ENCODE measurements around the gene CLNK.

Gene CLNK

DNA sequence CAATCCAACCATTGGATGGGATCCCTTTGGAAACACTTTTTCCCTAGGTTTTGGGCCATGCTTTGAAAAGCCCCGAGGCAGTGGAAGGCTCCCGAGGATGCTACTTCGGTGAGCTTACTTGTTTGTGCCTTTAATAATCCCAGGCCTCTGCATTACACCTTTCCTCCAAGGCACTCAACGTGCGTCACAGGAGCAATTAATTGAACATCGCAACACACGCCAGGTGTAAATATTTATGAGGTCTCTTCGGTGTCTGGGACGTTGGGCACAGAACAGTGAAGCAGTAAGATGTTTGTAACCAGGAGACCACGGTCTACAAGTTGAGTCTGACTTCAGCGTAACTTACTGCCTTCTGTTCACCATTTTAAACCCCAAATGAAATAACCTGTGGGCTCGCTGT is 97.3 kb downstream of the CLNK start:
- TF ChIP-seq CTCF (IDR thresholded peaks at IDR 0.05; ENCODE audit: insufficient read depth, missing control alignments): no peak
- FAIRE-seq: no peak
- DNase-seq (ENCODE audit: insufficient read length, low spot score): no peak

GRCh38 chr4:10584042-10584441 is 100.5 kb downstream of the CLNK start:
- TF ChIP-seq CTCF (IDR thresholded peaks at IDR 0.05; ENCODE audit: insufficient read depth, missing control alignments): no peak
- no peak for FAIRE-seq
- DNase-seq (ENCODE audit: insufficient read length, low spot score): no peak

DNA sequence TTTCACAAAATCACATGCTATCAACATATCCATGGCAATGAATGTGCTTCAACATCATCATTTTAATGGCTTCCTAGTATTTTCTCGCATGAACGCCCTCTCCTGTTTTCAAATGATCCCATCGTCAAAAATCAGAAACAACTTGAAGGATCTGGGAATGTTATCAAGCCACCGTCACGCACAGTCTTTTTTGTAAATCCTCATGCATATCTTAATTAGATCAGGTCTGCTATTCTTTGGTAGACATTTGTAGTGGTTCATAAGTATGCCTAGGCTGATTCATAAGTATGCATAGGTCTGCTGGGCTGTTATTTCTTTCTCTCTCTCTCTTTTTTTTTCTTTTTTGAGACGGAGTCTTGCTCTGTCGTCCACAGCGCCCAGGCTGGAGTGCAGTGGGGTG is 101.6 kb downstream of the CLNK start:
- no peak for TF ChIP-seq CTCF (IDR thresholded peaks at IDR 0.05; ENCODE audit: insufficient read depth, missing control alignments)
- no peak for DNase-seq (ENCODE audit: insufficient read length, low spot score)
- no peak for FAIRE-seq

GRCh38 chr4:10582059-10582686 is 102.4 kb downstream of the CLNK start:
- TF ChIP-seq CTCF (IDR thresholded peaks at IDR 0.05; ENCODE audit: insufficient read depth, missing control alignments): peak; percentile 56
- FAIRE-seq: no peak
- DNase-seq (ENCODE audit: insufficient read length, low spot score): no peak

- FAIRE-seq (no peak), DNase-seq (ENCODE audit: insufficient read length, low spot score) (no peak)
- TF ChIP-seq CTCF (IDR thresholded peaks at IDR 0.05; ENCODE audit: insufficient read depth, missing control alignments): no peak
Observed at GRCh38 chr4:10581022-10581421, 103.5 kb downstream of the CLNK start.

GRCh38 chr4:10579648-10580047 is 104.9 kb downstream of the CLNK start:
- no peak for FAIRE-seq
- DNase-seq (ENCODE audit: insufficient read length, low spot score): no peak
- no peak for TF ChIP-seq CTCF (IDR thresholded peaks at IDR 0.05; ENCODE audit: insufficient read depth, missing control alignments)

DNA sequence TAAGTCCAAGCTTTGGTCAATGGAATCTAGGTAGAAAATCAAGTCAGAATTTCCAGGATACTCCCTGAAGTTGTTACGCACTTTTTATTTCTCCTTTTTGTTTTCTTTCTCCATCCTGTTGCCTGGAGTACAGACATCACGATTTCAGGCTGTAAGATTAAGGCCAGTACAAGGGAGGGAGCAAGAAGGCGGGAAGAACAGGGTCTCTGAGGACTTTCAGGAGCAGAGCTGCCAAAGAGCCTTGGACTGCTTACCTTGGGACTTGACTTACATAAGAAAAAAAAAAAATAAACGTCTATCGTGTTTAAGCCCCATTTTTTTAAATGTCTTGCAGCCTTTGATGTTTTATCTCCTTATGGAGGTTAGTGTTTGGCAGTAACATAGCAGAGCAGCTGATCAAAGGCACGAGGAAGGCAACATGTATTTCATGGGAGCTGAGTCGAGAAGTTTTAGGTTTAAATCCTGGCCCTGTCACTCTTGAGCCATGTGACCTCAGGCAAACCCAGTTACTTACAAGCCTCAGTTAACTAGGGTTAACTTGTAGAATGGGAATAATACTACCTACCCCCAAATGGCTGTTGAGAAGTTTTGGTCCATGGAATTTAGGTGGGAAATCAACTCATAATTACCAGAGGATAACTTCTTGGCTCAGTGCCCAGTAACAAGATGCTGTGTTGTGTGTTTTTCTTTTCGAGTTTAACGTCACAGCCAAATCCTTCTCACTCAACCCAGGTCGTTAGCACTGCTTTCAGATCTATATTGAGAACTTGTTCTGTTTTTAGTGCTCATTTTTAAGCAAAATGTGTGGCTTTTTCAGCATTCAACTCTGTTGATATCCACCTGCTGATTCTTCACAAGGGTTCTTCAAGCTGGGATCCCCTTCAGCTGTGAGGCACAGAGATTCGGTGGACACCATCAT is 106.8 kb downstream of the CLNK start:
- no peak for TF ChIP-seq CTCF (IDR thresholded peaks at IDR 0.05; ENCODE audit: insufficient read depth, missing control alignments)
- FAIRE-seq: no peak
- no peak for DNase-seq (ENCODE audit: insufficient read length, low spot score)

Data from D721Med (cell line).